Measurements from ENCODE around the gene ADAMTS4. TPM values are rescaled to one million over a fixed set of nuclear protein-coding genes. Genes with fewer than 3 reads are reported as not detected.

ADAMTS4 gene
- total and polyA plus RNA-seq, 2 of the 4 experiments (the other 2 are of a cell fraction), result 0.39 to 0.72 TPM

DNA sequence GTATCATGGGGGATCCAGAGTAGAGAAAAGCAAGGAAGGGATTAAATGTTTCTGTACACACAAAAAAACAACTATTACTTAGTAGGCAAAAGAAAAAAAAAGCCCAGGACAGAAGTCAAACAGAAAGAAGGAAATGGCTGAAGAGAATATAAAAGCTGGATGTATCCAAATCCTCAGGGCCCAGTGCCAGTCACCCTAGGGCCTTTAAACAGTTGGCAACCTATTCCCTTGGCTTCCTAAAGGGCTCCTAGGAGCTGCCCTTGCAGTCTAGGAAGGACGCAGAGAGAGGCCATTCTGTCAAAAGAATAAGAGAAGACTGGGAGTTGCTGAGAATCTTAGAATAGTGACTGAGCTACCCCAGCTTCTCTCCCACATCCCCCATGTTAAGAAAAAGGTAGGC, 26.5 kb downstream of the ADAMTS4 start:
- Histone ChIP-seq H3K9me1 (ENCODE audit: insufficient read depth, low read length) (peaks cover 11% of the 10 kb centered on the region), H4K5ac (ENCODE audit: low read depth, low read length) (no peak overlapping the region), H3K14ac (replicated peaks; ENCODE audit: low read depth, low read length) (no peak overlapping the region), H3K4me3 (ENCODE audit: insufficient read depth, low read depth, low read length) (no peak overlapping the region), H2BK5ac (ENCODE audit: low read depth, low read length, poor library complexity, severe bottlenecking) (no peak overlapping the region), H3K4me2 (ENCODE audit: low read depth, low read length) (peak overlapping the region; percentile 49), H4K8ac (ENCODE audit: low read depth in 2 of 2, low read length in 2 of 2) (no peak overlapping the region), H2AK9ac (replicated peaks; ENCODE audit: low read depth, low read length, poor library complexity) (no peak overlapping the region), H2AFZ (replicated peaks; ENCODE audit: low read length, poor library complexity) (no peak overlapping the region), H3K4ac (ENCODE audit: low read depth, low read length) (no peak overlapping the region), H2BK15ac (ENCODE audit: low read depth, low read length) (no peak overlapping the region), H3K27ac (ENCODE audit: insufficient read depth, low read length) (peak overlapping the region; percentile 69; the same call in 1 of the 2 replicates), H3K9ac (ENCODE audit: low read depth, low read length) (no peak overlapping the region), H3K4me1 (ENCODE audit: control insufficient read depth, insufficient read depth, low read length) (peaks cover 13% of the 10 kb centered on the region), H3K56ac (ENCODE audit: extremely low read depth, insufficient read depth, low read length) (no peak overlapping the region), H2BK20ac (ENCODE audit: low read depth, low read length) (no peak overlapping the region), H2BK120ac (ENCODE audit: low read depth, low read length) (no peak overlapping the region), H3K18ac (ENCODE audit: low read depth, low read length) (no peak overlapping the region), H3K9me3 (ENCODE audit: control insufficient read depth, insufficient read depth, low read length) (no peaks in the 10 kb centered on the region), H3K23ac (ENCODE audit: low read depth, low read length) (no peak overlapping the region), H3K79me1 (ENCODE audit: low read depth in 1 of 2, low read length in 2 of 2) (peaks cover 14 to 41% of the 10 kb centered on the region in 2 experiments), H4K91ac (ENCODE audit: insufficient read depth, low read depth, low read length) (no peak overlapping the region), H3K27me3 (ENCODE audit: control insufficient read depth, insufficient read depth, low read length) (no peaks in the 10 kb centered on the region), H2AK5ac (ENCODE audit: low read depth, low read length) (0 out of 2 replicates have a peak overlapping the region, but pooled peaks have one; percentile 35), H4K20me1 (ENCODE audit: insufficient read depth, low read length) (peaks cover 13% of the 10 kb centered on the region; the same call in 1 of the 2 replicates), H3K36me3 (ENCODE audit: control insufficient read depth, insufficient read depth, low read length) (peaks cover 46% of the 10 kb centered on the region)
- intact Hi-C loops (cut with micrococcal nuclease) (no loop called here), dilution Hi-C loops (cut with HindIII; ENCODE audit: low sequenced_read_pairs, unreplicated experiment) (no loop called here), in situ Hi-C loops (cut with MboI; ENCODE audit: low sequenced_read_pairs) (no loop called here)
- BruUV-seq (replicated peaks), result no TSS peak
- no peak for DNase-seq
- ChIA-PET POLR2A (ENCODE audit: unreplicated experiment) (no interaction called here), CTCF (no interaction called here)
- WGBS, 2 experiments (ENCODE audit: extremely low coverage in 2 of 2, insufficient read length in 1 of 2), result no CpG with 5 or more reads among the region's 1 CpG
- TF ChIP-seq RFX5 (IDR thresholded peaks at IDR 0.05; ENCODE audit: low read depth, low read length), result no peak
- no peak for TF ChIP-seq RCOR1 (IDR thresholded peaks at IDR 0.05; ENCODE audit: insufficient replicate concordance, low read length)
- no peak for TF ChIP-seq POLR2A (IDR thresholded peaks at IDR 0.05; ENCODE audit: low read depth, low read length)
- no peak for TF ChIP-seq NFE2L2 (IDR thresholded peaks at IDR 0.05; ENCODE audit: low read depth, low read length)
- TF ChIP-seq, protein P1, sequence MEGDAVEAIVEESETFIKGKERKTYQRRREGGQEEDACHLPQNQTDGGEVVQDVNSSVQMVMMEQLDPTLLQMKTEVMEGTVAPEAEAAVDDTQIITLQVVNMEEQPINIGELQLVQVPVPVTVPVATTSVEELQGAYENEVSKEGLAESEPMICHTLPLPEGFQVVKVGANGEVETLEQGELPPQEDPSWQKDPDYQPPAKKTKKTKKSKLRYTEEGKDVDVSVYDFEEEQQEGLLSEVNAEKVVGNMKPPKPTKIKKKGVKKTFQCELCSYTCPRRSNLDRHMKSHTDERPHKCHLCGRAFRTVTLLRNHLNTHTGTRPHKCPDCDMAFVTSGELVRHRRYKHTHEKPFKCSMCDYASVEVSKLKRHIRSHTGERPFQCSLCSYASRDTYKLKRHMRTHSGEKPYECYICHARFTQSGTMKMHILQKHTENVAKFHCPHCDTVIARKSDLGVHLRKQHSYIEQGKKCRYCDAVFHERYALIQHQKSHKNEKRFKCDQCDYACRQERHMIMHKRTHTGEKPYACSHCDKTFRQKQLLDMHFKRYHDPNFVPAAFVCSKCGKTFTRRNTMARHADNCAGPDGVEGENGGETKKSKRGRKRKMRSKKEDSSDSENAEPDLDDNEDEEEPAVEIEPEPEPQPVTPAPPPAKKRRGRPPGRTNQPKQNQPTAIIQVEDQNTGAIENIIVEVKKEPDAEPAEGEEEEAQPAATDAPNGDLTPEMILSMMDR (conservative IDR thresholded peaks at IDR 0.05; ENCODE audit: low read depth, low read length), result no peak
- ATAC-seq (ENCODE audit: low read depth), result no peak

Data from IMR-90 (cell line).